Measurements from ENCODE around the gene KRTAP4-1. TPM values are rescaled to one million over a fixed set of nuclear protein-coding genes. Genes with fewer than 3 reads are reported as not detected.

Gene KRTAP4-1
- total RNA-seq, 1 donor, result not detected

GRCh38 chr17:41226051-41226450, 41.3 kb upstream of the KRTAP4-1 start:
- no peak overlapping the region for H2AFZ ChIP-seq (ENCODE audit: low read length)
- H3K27me3 ChIP-seq (ENCODE audit: insufficient read depth, low read length), result no peaks in the 10 kb centered on the region
- peaks cover 6% of the 10 kb centered on the region for H3K4me1 ChIP-seq (ENCODE audit: insufficient read depth, low read length)
- no peaks in the 10 kb centered on the region for H3K9me3 ChIP-seq (ENCODE audit: low read depth, low read length)
- no peak for TF ChIP-seq CTCF (IDR thresholded peaks at IDR 0.05; ENCODE audit: extremely low read depth, low read depth, low read length)
- no peaks in the 10 kb centered on the region for H3K36me3 ChIP-seq (ENCODE audit: insufficient read depth, low read length)
- no peaks in the 10 kb centered on the region for H3K79me2 ChIP-seq (ENCODE audit: insufficient read depth, low read length)
- H3K4me2 ChIP-seq (ENCODE audit: insufficient read depth, low read length), result no peak overlapping the region
- no peak overlapping the region for H3K27ac ChIP-seq (ENCODE audit: low read depth, low read length)
- no peak for DNase-seq (ENCODE audit: insufficient read length, low spot score, missing footprints)
- H3K4me3 ChIP-seq (ENCODE audit: insufficient read depth, low read length), result no peak overlapping the region
- no peaks in the 10 kb centered on the region for H4K20me1 ChIP-seq (ENCODE audit: insufficient read depth, low read length)

GRCh38 chr17:41223821-41224220, 39.1 kb upstream of the KRTAP4-1 start:
- H4K20me1 ChIP-seq (ENCODE audit: insufficient read depth, low read length), result no peaks in the 10 kb centered on the region
- no peak overlapping the region for H3K4me2 ChIP-seq (ENCODE audit: insufficient read depth, low read length)
- no peaks in the 10 kb centered on the region for H3K36me3 ChIP-seq (ENCODE audit: insufficient read depth, low read length)
- peaks cover 6% of the 10 kb centered on the region for H3K4me1 ChIP-seq (ENCODE audit: insufficient read depth, low read length)
- H3K27me3 ChIP-seq (ENCODE audit: insufficient read depth, low read length), result no peaks in the 10 kb centered on the region
- no peak overlapping the region for H3K27ac ChIP-seq (ENCODE audit: low read depth, low read length)
- no peak for TF ChIP-seq CTCF (IDR thresholded peaks at IDR 0.05; ENCODE audit: extremely low read depth, low read depth, low read length)
- no peak overlapping the region for H3K4me3 ChIP-seq (ENCODE audit: insufficient read depth, low read length)
- peak overlapping the region; percentile 4 for H2AFZ ChIP-seq (ENCODE audit: low read length)
- no peaks in the 10 kb centered on the region for H3K79me2 ChIP-seq (ENCODE audit: insufficient read depth, low read length)
- H3K9me3 ChIP-seq (ENCODE audit: low read depth, low read length), result no peaks in the 10 kb centered on the region
- no peak for DNase-seq (ENCODE audit: insufficient read length, low spot score, missing footprints)

GRCh38 chr17:41215681-41216080, 31.0 kb upstream of the KRTAP4-1 start:
- Histone ChIP-seq H3K4me3 (ENCODE audit: insufficient read depth, low read length) (no peak overlapping the region), H3K9me3 (ENCODE audit: low read depth, low read length) (no peaks in the 10 kb centered on the region), H3K4me2 (ENCODE audit: insufficient read depth, low read length) (no peak overlapping the region), H3K27me3 (ENCODE audit: insufficient read depth, low read length) (no peaks in the 10 kb centered on the region), H3K27ac (ENCODE audit: low read depth, low read length) (no peak overlapping the region), H2AFZ (ENCODE audit: low read length) (no peak overlapping the region), H3K36me3 (ENCODE audit: insufficient read depth, low read length) (no peaks in the 10 kb centered on the region), H4K20me1 (ENCODE audit: insufficient read depth, low read length) (no peaks in the 10 kb centered on the region), H3K79me2 (ENCODE audit: insufficient read depth, low read length) (no peaks in the 10 kb centered on the region), H3K4me1 (ENCODE audit: insufficient read depth, low read length) (peaks cover 5% of the 10 kb centered on the region)
- no peak for DNase-seq (ENCODE audit: insufficient read length, low spot score, missing footprints)
- TF ChIP-seq CTCF (IDR thresholded peaks at IDR 0.05; ENCODE audit: extremely low read depth, low read depth, low read length), result no peak

- H3K79me2 ChIP-seq (ENCODE audit: insufficient read depth, low read length), result no peaks in the 10 kb centered on the region
- H2AFZ ChIP-seq (ENCODE audit: low read length), result no peak overlapping the region
- H3K36me3 ChIP-seq (ENCODE audit: insufficient read depth, low read length), result no peaks in the 10 kb centered on the region
- no peaks in the 10 kb centered on the region for H3K9me3 ChIP-seq (ENCODE audit: low read depth, low read length)
- H3K27me3 ChIP-seq (ENCODE audit: insufficient read depth, low read length), result no peaks in the 10 kb centered on the region
- H3K27ac ChIP-seq (ENCODE audit: low read depth, low read length), result no peak overlapping the region
- TF ChIP-seq CTCF (IDR thresholded peaks at IDR 0.05; ENCODE audit: extremely low read depth, low read depth, low read length), result no peak
- peaks cover 5% of the 10 kb centered on the region for H3K4me1 ChIP-seq (ENCODE audit: insufficient read depth, low read length)
- H4K20me1 ChIP-seq (ENCODE audit: insufficient read depth, low read length), result no peaks in the 10 kb centered on the region
- no peak overlapping the region for H3K4me3 ChIP-seq (ENCODE audit: insufficient read depth, low read length)
- no peak for DNase-seq (ENCODE audit: insufficient read length, low spot score, missing footprints)
- no peak overlapping the region for H3K4me2 ChIP-seq (ENCODE audit: insufficient read depth, low read length)
Observed at GRCh38 chr17:41212524-41213169, 27.9 kb upstream of the KRTAP4-1 start.
